ENCODE data around the gene GAL3ST1.
"Not testable (repeated sequence)": the region's sequence is repeated elsewhere in the genome, so short reads cannot be mapped to it uniquely, and the experiment has no call there.

Gene GAL3ST1

GRCh38 chr22:30557243-30557642 lies 17.2 kb downstream of the GAL3ST1 start:
- TF ChIP-seq CTCF (IDR thresholded peaks at IDR 0.05; ENCODE audit: insufficient read depth, low read depth, low read length, missing control alignments) = no peak
- no peak for DNase-seq (ENCODE audit: low read depth)
- no peak overlapping the region for H3K4me3 ChIP-seq (ENCODE audit: low read length)

GRCh38 chr22:30556388-30556787 lies 18.1 kb downstream of the GAL3ST1 start:
- TF ChIP-seq CTCF (IDR thresholded peaks at IDR 0.05; ENCODE audit: insufficient read depth, low read depth, low read length, missing control alignments) = no peak
- no peak overlapping the region for H3K4me3 ChIP-seq (ENCODE audit: low read length)
- no peak for DNase-seq (ENCODE audit: low read depth)

- no peak for DNase-seq (ENCODE audit: low read depth)
- no peak for TF ChIP-seq CTCF (IDR thresholded peaks at IDR 0.05; ENCODE audit: insufficient read depth, low read depth, low read length, missing control alignments)
- no peak overlapping the region for H3K4me3 ChIP-seq (ENCODE audit: low read length)
Measured at GRCh38 chr22:30555282-30556210, 18.9 kb downstream of the GAL3ST1 start.

- no peak overlapping the region for H3K4me3 ChIP-seq (ENCODE audit: low read length)
- no peak for TF ChIP-seq CTCF (IDR thresholded peaks at IDR 0.05; ENCODE audit: insufficient read depth, low read depth, low read length, missing control alignments)
- DNase-seq (ENCODE audit: low read depth) = no peak
Measured at GRCh38 chr22:30553971-30554370, 20.5 kb downstream of the GAL3ST1 start.

- DNase-seq (ENCODE audit: low read depth) = no peak
- no peak overlapping the region for H3K4me3 ChIP-seq (ENCODE audit: low read length)
- TF ChIP-seq CTCF (IDR thresholded peaks at IDR 0.05; ENCODE audit: insufficient read depth, low read depth, low read length, missing control alignments) = no peak
Measured at GRCh38 chr22:30552719-30553118, 21.7 kb downstream of the GAL3ST1 start.

- DNase-seq (ENCODE audit: low read depth); H3K4me3 ChIP-seq (ENCODE audit: low read length): not testable (repeated sequence)
Measured at GRCh38 chr22:30551813-30552212, 22.7 kb downstream of the GAL3ST1 start.

GRCh38 chr22:30547188-30547587 lies 27.3 kb downstream of the GAL3ST1 start:
- H3K4me3 ChIP-seq (ENCODE audit: low read length) = no peak overlapping the region
- no peak for DNase-seq (ENCODE audit: low read depth)
- no peak for TF ChIP-seq CTCF (IDR thresholded peaks at IDR 0.05; ENCODE audit: insufficient read depth, low read depth, low read length, missing control alignments)

Measured in epithelial cell of esophagus (primary cell).